Thoracic aorta endothelial cell (primary cell): ENCODE data around the gene UGT2A2. TPM values are rescaled to one million over a fixed set of nuclear protein-coding genes. Genes with fewer than 3 reads are reported as not detected.

Experiments
- small RNA-seq: library from RNA; depleted of rRNA; stranded (forward); fragments of <200 nt; gene quantifications from one replicate; pipeline ENCODE3, GENCODE V24; 2012
- total RNA-seq: library from RNA; depleted of rRNA; stranded (reverse); fragments of >200 nt; gene quantifications from 2 replicates; pipeline ENCODE4 v1.2.3, GENCODE V29; 2012

Gene UGT2A2
- total RNA-seq = 0.22 and 0.40 TPM in 2 replicates

DNA sequence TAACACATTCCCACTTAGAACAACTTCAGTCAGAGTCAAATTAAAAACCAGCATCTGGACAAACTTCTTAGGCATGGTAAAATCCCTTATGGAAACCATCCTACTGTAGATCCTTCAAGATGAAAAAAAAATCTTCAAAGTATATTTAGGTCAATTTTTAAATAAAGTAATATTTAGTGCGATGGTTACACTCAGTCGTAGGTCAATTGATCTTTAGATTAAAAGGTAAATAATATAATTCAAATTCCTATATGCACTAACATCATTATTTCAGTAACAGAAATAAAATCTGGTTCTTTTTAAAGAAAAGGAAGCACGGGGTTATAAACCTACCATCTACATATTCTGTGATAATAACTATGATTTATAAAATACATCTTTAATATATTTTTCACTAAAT lies at the start of gene UGT2A2:
Gene UGT2A2 (minus strand): TSS at position 101 of the 400 bp plus-strand sequence. CDS start 2 bp downstream, at position 99.

DNA sequence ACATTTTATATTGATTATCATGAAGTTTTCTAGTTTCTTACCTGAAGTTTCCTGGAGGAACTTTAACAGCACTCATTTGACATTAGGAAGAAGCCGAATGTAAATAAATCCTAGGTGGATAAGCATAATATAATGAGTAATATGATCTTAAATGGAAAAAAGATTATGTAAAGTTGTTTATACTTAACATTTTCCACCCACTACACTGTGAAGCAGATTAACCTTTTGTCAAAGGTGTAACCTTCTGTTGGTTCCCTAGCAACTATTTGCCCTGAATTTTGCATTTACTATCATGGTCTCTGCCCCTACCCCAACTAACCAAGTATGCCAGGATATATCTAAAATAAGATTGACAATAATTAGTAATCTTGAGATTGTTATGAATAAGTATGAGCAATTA lies 13.7 kb upstream of the UGT2A2 start, which contains the start of gene UGT2A1:
Gene UGT2A1 (minus strand): TSS at position 101 of the 400 bp plus-strand sequence. CDS start 5,603 bp downstream, outside the sequence.

Small RNAs within 50 kb of the gene (small RNA-seq; reads per million reads assigned to genes)
- gene UGT2A2 = not detected

Other genes with a start within 250 kb of the UGT2A2 start
- gene UGT2B4, start 143.7 kb downstream of the UGT2A2 start, total RNA-seq = not detected in 2 replicates
- 0.50 and 0.93 TPM in 2 replicates for gene UGT2A1, start 13.6 kb upstream of the UGT2A2 start, total RNA-seq
- 150 and 219 TPM in 2 replicates for gene SULT1B1, start 121.0 kb upstream of the UGT2A2 start, total RNA-seq
- 22.4 and 30.9 TPM in 2 replicates for gene SULT1E1, start 220.5 kb upstream of the UGT2A2 start, total RNA-seq